NCI-H748 (cell line): ENCODE measurements around the gene CALML5.
A peak's percentile ranks its signal among the peaks of the same experiment; 100 is the strongest.

Source experiments
- DNase-seq: peaks from one replicate; lab custom pipeline; 2025; ENCODE audit not compliant: unreplicated experiment; lab: John Stamatoyannopoulos, UW

The CALML5 gene

DNA sequence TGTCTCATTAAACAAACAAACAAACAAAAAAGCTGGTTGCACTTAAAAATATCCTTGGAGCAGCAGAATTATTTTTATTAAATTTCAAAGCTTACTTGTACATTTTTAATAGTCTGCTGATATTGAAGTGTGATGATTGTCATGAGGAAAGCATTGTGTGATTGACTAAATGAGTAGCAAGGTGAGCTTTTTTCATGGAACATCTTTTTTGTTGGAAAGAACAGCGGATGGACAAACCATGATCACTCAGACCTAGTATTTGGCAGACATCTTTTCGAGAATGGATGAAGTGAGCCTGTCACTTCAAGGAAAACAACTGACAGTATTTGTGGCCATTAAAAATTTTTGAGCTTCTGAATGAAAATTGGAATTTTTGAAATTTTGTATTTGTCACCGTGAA lies 19.7 kb upstream of the CALML5 start:
- no peak for DNase-seq

DNA sequence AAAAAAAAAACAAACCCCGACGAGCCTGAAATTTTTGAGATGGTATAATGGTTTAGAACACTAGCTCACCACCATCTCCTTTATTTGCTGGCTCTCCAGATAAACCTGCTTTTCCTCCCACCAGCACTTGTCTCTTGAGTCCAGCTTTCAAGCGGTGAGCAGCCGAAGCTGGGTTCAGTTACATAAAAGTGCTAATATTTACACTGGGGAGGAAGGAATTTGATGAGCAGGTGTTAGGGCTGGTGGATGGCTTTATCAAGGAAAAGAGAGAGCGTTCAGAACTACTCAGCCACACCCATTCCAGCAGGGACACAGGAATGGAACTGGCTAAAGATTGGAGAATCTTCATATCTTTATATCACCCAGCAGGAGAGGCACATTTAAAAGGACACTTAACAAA lies 18.8 kb upstream of the CALML5 start:
- peak; percentile 93 for DNase-seq

DNA sequence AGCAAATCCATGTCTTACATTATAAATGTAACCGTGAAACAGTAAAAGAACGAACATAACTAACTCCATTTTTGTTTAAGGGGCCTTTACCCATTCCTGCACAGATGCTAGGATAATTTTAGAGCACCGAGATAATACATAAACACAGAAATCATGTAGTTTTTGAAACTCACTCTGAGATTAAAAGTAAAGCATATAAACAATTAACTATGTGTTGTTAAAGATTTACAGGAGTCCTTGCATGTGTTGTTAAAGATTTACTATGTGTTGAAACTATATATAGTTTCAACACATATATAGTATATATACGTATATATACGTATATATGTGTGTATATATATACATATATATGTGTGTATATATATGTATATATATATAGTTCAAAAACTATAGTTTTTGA lies 18.2 kb upstream of the CALML5 start:
- no peak for DNase-seq

DNA sequence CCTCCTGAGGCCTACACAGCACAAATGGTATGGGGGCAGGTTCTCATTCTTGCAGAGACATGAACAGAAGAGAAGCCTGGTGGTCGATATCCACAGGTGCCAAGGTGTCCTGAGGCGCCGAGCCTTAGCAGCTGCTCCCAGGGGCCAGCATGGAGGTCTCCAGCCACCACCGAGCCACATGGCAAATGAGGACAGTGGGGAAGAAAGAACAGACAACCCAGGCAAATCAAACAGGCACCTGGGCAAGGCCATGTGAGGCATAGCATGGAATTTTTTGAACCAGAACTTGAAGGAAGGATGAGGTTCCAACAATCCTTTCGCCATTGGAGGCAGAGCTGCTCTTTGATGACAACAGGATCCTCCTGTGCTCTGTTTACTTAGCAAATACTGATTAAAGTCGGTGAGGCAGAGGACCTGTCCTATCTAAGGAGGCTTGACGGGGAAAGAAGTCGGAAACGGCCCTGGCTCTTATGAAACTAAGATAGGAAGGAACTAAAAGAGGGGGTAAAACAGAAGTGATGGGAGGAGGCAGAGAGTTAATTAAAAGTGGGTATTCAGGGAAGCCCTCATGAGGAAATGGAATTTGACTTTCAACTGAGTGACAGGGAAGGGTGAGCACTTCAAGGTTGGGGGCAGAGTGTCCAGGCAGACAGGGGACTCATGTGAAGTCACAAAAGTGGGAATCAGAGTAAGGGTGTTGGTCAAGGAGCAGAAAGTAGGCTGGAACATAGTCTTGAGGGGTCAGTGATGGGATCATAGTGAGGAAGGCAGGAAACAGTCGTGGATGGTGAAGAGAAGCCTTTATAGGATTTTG lies 16.8 kb upstream of the CALML5 start:
- no peak for DNase-seq

DNA sequence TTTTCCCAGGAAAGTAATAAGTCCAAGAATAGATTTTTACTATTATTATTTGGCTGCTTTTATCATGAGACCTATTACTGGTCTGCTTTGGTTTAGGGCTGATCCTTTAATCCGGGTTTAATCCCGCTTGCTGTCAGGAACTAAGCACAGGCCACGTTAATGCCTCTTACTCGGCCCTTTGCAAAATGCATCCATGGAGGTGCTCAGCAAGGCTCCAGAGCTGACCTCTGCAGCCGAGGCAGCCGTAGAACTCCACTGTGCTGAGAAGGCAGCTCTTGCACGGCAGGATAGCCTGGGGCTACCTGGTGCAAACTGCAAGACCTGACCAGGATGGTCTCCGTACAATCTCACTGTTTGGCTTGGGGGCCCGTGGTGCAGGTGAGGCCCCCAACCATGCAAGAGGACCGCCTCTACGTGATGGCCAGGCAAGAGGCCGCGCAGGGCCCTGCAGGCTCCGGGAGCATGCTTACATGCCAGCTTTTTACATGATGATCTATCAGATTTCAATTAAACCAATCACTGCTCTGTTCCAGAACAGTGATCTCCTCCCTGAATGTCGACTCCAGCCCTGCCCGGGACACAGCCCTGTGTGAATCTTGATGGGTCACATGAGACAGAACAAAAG lies 15.0 kb upstream of the CALML5 start:
- no peak for DNase-seq

GRCh38 chr10:5512881-5513612 lies 13.7 kb upstream of the CALML5 start:
- DNase-seq, result no peak

- no peak for DNase-seq
These were observed 13.0 kb upstream of the CALML5 start for GRCh38 chr10:5512331-5512730.

DNA sequence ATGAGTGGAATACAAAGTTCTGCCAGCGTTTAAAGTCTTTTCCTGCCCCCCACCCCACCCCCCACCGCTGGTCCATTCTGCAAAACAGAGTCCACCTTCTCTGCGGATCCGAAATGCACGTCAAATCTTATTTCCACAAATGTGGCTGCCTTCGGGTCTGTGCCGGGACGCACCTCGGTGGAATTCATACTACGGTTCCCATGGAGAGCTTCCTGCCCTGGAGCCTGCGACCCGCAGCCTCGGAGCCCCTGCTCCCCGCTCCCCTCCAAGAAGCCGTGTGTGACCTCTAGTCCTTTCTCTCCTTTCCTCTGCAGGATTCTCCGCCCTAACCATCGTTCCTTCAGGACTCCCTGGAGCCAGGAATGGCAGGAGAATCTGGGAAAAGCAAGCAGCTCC lies 12.5 kb upstream of the CALML5 start:
- no peak for DNase-seq

DNA sequence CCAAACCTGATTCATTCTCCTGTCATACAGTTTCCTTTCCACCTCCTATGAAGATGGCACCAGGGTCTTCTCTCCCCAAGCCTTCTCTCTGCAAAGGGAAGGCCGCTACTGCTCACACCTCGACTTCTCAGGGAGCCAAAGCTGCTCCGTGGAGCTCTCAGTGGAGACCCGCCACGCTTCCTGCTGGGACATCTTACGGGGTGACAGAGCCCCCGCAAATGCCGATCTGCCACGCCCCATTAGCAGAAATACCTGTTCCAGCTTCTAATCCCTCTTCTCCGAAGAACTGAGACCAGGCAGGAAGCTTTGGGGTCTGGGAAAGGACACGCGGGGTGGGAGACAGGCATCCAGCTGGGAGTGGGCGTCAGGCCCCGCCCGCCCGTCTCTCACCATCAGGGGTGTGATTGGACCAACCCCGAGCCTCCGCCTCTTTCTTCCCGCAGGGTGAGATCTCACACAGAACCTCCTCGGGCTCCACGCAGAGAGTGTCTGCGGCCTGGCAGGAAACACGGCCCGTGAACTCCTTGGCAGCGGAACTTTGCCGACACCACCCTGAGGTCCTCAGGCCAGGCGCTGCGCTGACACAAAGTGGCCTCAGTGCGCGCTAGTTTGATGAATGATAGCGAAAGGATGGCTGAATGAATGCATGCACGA lies 12.0 kb upstream of the CALML5 start:
- no peak for DNase-seq

DNA sequence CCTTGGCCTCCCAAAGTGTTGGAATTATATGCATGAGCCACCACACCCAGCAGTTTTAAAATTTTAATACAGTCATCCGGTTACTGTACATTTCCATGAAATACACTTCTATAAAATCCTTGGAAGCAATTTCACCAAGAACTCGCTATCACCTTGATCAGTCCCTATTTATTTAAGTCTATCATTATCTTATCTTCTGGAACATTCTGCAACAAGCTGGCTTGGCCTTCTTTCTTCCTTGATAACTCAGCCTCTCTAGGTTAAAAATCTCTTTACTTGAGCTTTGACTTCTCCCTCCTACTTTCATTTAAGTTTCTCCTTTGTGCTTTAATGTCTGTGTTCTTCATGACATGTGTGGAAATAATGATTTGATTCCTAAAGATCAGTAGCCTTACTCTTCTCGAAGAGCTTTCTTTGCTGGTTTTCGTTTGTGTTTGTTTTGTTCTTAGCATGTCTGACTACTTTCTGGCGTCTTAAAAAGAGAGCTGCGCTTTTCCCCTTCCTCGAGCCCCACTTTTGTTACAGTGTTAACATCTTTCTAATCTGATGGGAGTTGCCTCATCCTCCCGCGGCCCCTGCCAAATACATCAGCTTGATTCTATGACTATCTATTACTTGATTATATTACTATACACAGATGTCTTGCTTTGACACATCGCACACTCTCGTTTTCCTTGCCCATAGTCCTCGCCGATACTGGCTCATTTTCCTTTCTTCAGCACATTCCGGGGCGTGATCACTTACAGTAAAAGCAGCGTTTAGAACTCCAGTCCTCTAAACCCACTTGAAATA lies 11.1 kb upstream of the CALML5 start:
- DNase-seq, result no peak

GRCh38 chr10:5509691-5510090 lies 10.3 kb upstream of the CALML5 start:
- no peak for DNase-seq

DNA sequence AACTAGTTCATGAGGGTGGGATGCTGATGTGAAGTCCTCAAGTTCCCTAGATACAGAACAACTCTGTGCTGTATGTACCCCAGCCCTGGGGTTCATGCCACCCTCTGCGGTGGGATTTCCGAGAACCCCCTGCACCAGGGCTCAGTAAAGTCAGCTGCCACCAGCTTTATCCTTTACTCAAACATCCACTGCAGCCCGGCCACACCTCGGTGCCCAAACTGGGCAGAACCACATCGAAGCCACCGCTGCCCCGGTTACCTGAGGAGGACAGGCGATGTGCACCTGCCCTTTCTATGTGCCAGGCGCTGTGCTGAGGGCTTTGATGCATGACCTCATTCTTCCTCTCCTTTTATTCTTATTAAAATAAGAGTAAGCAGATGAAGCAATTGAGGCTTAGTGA lies 9.9 kb upstream of the CALML5 start:
- DNase-seq, result no peak

DNA sequence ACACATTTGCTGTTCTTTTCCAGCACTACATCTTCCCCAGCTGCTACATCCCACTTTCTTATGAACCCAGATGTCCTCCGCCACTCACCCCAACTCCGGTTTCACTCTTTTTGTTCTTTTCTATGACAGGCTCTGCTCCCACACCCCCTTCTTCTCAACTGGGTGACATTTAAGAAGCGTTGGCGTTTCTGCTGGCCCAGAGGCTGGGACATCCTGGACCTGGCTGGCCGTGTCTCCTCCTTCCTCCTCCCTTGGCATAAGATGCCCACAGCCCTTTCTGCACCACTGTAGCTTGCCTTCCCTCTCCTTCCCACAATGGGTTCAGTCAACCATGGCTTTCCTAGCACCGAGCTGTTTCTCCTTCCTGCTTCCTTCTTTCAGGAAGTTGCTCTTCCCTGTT lies 9.4 kb upstream of the CALML5 start:
- DNase-seq, result no peak

DNA sequence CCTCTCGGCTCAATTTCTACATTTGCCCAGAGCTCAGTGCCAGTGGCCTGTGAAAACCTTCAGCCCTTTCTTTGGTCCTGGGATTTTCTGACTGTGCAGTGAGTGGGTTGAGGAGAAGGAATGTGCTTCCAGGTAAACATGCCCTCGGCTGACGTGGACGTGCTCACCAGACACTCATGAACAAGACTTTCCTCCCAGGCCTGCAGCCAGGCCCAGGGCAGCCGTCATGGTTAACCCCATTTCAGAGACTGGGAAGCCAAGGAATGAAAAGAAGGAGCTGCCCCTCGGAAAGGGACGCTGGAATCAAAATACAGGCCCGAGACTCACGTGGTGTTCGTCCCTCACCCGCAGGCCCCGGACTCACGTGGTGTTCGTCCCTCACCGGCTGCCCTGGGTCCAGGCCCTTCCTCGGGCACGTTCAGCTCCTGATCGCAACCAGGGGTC lies 8.8 kb upstream of the CALML5 start:
- no peak for DNase-seq

- no peak for DNase-seq
These were observed 8.3 kb upstream of the CALML5 start for GRCh38 chr10:5507649-5508131.

DNA sequence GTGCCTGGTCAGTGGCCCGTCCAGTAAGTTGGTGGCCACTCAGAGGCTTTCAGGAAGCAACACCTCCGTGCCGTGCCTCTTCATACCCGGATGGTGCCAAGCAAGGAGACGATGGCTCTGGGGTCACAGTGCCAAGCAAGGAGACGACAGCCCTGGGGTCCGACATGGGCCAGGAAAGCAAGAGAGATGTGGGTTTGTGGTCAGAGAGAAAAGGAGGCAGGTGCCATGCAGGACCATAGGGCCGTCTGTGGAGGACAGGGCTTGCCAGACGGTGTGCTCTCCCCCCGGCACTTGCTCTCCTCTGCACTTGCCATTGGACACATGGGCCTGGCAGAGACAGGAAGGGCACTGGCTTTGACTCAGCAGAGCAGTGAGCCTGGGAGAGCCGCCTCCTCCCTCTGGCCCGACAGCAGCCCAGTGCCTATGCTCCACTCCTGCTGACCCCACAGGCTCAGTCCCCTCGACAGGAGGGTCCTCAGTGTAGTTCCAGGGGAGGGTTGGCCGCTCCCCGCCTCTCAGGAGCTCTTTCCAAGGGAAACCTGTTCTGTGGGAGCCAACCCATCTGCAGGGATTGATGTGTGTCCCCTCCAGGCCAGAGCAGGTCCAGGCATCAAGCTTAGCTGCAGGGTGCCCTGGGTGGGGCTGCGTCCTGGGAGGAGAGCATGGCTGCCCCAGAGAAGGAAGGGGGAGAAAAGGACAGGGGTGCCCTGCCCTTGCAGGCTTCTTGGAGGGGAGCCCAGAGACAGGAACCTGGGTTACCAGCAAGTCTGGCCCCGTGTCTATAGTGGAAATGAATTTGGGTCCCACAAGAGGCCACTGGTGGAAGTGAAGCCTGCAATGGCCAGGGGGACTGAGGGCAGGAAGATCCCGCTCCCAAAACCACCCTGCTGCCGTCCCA lies 7.6 kb upstream of the CALML5 start:
- DNase-seq, result no peak

- no peak for DNase-seq
These were observed 6.9 kb upstream of the CALML5 start for GRCh38 chr10:5506246-5506645.

DNA sequence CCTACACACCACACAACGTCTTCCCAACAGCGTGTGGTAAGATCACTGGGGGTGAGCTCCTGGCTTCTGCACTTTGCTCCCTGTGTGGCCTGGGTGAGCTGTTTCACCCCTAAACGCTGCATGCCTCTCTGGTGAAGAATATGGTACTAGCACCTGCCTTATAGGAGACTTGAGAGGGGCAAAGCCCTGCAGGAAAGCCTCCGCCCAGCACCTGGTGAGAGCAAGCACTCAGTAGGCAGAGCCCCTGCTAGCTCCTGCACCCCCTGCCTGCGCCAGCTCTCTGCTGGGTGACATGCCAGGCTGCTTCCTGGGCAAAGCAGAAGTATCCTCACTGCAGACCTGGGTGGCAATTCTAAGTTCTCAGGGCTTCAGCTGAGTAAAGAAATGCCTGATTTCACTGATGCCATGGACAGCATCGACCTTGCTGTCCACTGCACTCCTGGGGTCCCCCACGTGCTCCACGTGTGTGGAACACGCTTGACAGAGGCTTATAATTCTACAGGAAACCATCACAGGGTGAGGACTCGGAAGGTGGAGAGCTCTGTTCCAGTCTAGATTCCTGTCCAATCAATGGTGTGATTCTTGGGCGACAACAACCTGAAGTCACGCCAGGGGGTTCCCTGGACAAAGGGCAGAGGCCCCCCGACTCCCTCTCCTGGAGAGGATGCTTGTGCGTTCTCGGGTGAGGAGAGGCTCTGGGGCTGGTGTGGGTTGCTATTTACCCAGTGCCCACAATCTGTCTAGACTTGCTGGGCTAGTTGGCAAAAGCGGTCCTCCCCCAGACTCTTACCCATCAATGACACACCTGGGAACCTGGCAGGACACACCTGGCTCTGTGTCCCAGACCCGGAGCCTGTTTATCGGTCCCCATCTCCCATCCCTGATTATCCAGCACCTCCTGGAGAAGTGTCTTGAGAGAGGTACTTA lies 5.0 kb upstream of the CALML5 start:
- DNase-seq, result no peak

GRCh38 chr10:5503477-5503835 lies 4.1 kb upstream of the CALML5 start:
- DNase-seq, result peak; percentile 72
